Activated effector memory CD4-positive, alpha-beta T cell treated with anti-CD3 and anti-CD28 coated beads, Interleukin-2, amount 50 U/mL, for 16 hours (primary cell): ENCODE data around the gene FOXK1.
A peak's percentile ranks its signal among the peaks of the same experiment; 100 is the strongest.
"Not testable (repeated sequence)": the region's sequence is repeated elsewhere in the genome, so short reads cannot be mapped to it uniquely, and the experiment has no call there.

Experiments
- DNase-seq: peaks from one replicate; pipeline ENCODE4 v3.0.0-alpha.2; 2020

Gene FOXK1

GRCh38 chr7:4787947-4788626 lies 106.0 kb downstream of the FOXK1 start:
- DNase-seq = no peak

DNA sequence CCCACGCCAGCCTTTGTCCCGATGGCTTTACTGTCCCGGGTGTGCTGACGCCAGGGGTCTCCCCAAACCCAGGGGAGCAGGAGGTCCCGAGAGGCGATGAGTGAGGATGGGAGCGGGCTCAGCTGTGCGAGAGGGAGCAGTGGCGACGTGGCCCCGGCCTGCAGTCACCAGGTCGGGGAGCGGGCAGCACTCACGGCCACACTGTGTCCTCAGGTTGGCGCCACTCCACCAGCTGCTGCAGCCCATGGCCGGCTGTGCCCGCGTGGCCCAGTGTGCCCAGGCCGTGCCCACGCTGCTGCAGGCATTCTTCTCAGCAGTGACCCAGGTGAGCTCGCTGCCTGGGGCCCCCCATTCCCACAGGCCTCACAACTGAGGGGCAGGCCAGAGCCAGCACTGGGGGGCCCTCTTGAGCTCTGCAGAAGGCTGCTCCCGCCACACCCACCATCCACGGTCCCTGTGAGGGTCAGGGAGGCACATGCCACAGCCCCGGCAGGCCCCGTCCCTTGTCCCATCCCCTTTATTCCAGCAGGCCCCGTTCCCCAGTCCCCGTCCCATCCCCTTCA lies 106.6 kb downstream of the FOXK1 start:
- DNase-seq = no peak

DNA sequence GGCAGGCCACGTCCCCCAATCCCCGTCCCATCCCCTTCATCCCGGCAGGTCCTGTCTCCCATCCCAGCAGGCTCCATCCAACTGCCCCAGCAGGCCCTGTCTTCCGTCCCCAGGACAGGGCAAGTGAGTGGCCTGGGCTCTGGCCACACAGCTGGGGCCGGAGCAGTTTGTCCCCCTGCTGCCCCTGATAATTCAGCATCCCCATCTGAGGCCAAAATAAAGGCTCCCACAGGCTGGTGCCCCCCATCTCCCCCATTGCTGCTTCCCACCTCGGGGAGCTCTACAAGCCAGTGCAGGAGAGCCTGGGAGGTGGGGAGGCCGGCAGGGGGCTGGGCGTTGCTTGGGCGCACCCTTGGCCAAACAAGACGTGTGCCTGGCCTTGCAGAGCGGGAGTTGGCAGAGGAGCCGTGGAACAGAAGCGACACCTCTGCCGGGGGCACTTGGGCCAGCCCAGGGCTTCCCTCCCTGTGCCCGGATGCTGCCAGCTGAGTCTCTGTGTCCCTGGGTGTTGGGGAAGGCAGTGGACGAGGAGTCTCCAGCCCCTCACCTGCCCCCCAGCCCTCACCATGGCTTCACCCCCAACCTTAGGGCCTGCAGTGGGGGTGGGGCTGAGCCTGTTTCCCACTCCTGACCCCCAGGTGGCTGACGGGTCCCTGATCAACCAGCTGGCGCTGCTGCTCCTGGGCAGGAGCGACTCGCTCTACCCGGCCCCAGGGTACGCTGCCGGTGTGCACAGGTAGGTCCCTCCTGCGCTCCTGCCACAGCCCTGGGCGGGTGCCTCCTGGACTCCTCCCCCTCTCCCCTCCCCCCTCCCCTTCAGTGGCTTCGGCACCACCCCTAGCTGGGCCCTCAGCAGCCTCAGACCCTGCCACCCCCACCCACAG lies 107.3 kb downstream of the FOXK1 start:
- DNase-seq = no peak

- DNase-seq = no peak
Measured at GRCh38 chr7:4790078-4790465, 108.0 kb downstream of the FOXK1 start.

DNA sequence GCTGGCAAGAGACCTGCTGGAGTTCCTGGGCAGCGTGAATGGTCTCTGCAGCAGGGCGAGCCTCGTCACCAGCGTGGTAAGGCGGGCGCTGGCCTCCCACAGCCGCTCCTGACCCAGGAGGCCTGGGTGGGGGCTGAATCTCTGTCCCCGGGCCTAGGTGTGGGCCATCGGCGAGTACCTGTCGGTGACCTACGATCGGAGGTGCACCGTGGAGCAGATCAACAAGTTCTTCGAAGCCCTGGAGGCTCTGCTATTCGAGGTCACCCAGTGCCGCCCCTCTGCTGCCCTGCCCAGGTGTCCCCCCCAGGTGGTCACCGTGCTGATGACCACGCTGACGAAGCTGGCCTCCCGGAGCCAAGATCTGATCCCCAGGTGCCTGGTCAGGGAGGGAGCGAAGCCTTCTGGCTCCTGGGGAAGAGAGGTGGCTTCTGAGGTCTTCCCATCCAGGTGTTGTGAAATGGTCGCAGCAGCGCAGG lies 108.5 kb downstream of the FOXK1 start:
- no peak for DNase-seq

- no peak for DNase-seq
Measured at GRCh38 chr7:4791101-4791737, 109.1 kb downstream of the FOXK1 start.

- DNase-seq = peak; percentile 92
Measured at GRCh38 chr7:4791738-4792536, 109.8 kb downstream of the FOXK1 start.

- DNase-seq = no peak
Measured at GRCh38 chr7:4792537-4793126, 110.5 kb downstream of the FOXK1 start.

DNA sequence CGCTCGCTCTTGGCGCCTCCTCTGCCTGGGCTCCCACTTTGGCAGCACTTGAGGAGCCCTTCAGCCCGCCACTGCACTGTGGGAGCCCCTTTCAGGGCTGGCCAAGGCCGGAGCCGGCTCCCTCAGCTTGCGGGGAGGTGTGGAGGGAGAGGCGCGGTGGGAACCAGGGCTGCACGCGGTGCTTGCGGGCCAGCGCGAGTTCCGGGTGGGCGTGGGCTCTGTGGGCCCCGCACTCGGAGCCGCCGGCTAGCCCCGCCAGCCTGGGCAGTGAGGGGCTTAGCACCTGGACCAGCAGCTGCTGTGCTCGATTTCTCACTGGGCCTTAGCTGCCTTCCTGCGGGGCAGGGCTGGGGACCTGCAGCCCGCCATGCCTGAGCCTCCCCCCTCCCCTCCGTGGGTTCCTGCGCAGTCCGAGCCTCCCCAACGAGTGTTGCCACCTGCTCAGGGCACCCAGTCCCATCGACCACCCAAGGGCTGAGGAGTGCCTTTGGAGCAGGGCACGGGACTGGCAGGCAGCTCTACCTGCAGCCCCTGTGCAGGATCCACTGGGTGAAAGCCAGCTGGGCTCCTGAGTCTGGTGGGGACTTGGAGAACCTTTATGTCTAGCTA lies 111.4 kb downstream of the FOXK1 start:
- DNase-seq = not testable (repeated sequence)

- DNase-seq = not testable (repeated sequence)
Measured at GRCh38 chr7:4794171-4794570, 112.1 kb downstream of the FOXK1 start.

GRCh38 chr7:4794591-4795350 lies 112.7 kb downstream of the FOXK1 start:
- no peak for DNase-seq

GRCh38 chr7:4796453-4796852 lies 114.4 kb downstream of the FOXK1 start:
- DNase-seq = no peak

DNA sequence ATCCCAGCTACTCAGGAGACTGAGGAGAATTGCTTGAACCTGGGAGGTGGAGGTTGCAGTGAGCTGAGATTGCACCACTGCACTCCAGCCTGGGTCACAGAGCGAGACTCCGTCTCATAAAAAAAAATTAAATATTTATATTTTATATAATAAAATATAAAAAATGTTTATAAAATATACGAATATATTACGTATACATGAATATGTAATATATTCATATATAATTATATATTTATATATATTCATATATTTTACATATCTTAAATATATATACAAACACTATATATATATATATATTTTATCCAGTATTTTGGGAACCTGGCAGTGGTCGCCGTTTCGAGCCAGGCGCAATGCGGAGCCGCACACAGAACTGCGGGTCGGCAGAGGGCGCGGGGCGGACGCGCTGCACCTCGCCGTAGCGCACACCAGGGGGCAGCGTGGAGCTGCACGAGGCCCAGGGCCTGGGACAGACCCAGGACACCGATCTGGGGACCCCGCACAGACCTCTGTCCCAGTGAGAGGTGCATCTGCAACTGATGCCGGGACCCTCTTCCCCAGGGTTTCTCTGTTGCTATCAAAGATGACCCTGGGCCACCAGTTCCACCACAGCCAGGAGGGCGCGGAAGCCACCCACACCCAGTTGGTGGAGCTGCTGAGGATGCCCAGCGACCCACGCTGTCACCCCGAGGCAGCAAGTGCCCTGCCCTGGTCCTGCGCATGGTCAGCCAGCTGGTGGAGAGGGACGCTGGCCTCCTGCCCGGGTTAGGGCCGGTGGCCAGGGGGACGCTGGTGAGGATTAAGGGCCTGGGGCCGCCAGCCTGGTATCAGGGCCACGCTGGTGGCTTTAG lies 116.0 kb downstream of the FOXK1 start:
- peak; percentile 86 for DNase-seq

- no peak for DNase-seq
Measured at GRCh38 chr7:4798706-4799235, 116.7 kb downstream of the FOXK1 start.

GRCh38 chr7:4799508-4800268 lies 117.6 kb downstream of the FOXK1 start:
- no peak for DNase-seq

- no peak for DNase-seq
Measured at GRCh38 chr7:4800487-4800886, 118.4 kb downstream of the FOXK1 start.

DNA sequence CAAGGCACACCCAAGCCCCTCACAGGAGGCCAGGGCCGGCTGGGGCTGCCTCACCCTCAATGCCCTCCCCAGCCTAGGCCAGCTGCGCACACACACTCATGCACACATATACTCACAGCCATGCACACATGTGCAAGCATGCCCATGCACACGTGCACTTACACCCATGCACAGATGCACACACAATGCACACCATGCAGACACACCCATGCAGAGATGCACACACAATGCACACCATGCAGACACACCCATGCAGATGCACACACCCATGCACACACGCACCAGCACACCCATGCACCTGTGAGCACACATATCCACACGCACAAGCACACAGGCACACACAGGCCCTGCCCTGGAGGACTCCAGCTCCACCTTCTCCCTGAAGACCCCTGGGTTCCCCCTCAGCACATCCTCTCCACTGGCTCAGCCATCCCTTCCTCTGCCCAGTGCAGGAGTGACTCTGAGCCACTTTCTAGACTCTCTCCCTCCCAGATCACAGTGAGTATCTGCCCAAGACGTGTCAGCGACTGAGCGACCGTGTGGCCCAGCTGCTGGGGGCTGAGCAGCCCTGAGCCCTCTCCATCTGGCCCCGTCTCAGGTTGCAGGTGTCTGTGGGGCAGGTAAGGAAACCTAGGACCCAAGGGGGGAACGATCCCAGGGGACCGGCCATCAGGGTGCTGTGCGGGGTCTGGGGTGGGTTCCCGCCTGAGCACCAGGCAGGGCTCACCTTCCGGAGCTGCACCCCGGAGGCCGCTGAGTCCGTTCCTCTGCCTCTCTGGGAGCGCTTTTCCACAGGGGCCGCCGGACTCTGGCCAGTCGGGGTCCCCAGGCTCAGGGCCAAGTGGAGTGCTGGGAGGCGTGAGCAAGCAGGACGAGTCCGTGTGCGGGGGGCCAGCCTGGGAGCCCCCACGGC lies 119.1 kb downstream of the FOXK1 start:
- no peak for DNase-seq

GRCh38 chr7:4801839-4802231 lies 119.7 kb downstream of the FOXK1 start:
- DNase-seq = no peak
